Measurements from ENCODE around the gene KIF21A. TPM values are rescaled to one million over a fixed set of nuclear protein-coding genes. Genes with fewer than 3 reads are reported as not detected.

KIF21A gene
- total RNA-seq, 1 donor from 2014 or later, result 1.3 TPM

GRCh38 chr12:39420043-39420442, 22.9 kb downstream of the KIF21A start:
- Histone ChIP-seq H3K27ac (no peak overlapping the region), H3K36me3 (no peaks in the 10 kb centered on the region), H3K4me3 (no peak overlapping the region), H3K9me3 (no peaks in the 10 kb centered on the region), H3K27me3 (no peaks in the 10 kb centered on the region), H3K4me1 (no peaks in the 10 kb centered on the region)
- intact Hi-C loops (cut with DNase I), result no loop called here
- no peak for TF ChIP-seq CTCF (IDR thresholded peaks at IDR 0.05)
- no peak for DNase-seq (ENCODE audit: low spot score in 2 of 2)

- intact Hi-C loops (cut with DNase I), result no loop called here
- H3K36me3 ChIP-seq, result no peaks in the 10 kb centered on the region
- no peaks in the 10 kb centered on the region for H3K4me1 ChIP-seq
- no peak for TF ChIP-seq CTCF (IDR thresholded peaks at IDR 0.05)
- H3K27me3 ChIP-seq, result no peaks in the 10 kb centered on the region
- H3K27ac ChIP-seq, result no peak overlapping the region
- DNase-seq (ENCODE audit: low spot score in 2 of 2), result no peak
- H3K4me3 ChIP-seq, result no peak overlapping the region
- no peaks in the 10 kb centered on the region for H3K9me3 ChIP-seq
Measured at GRCh38 chr12:39419471-39419870, 23.4 kb downstream of the KIF21A start.

- Histone ChIP-seq H3K27me3 (no peaks in the 10 kb centered on the region), H3K36me3 (no peaks in the 10 kb centered on the region), H3K9me3 (no peaks in the 10 kb centered on the region), H3K27ac (no peak overlapping the region), H3K4me3 (no peak overlapping the region), H3K4me1 (no peaks in the 10 kb centered on the region)
- intact Hi-C loops (cut with DNase I), result no loop called here
- no peak for TF ChIP-seq CTCF (IDR thresholded peaks at IDR 0.05)
- no peak for DNase-seq (ENCODE audit: low spot score in 2 of 2)
Measured at GRCh38 chr12:39417916-39418315, 25.0 kb downstream of the KIF21A start.

- peaks cover 0 to 5% of the 10 kb centered on the region in 2 donors for H3K36me3 ChIP-seq
- H3K27me3 ChIP-seq, result no peaks in the 10 kb centered on the region
- no peaks in the 10 kb centered on the region for H3K4me1 ChIP-seq
- no peaks in the 10 kb centered on the region for H3K9me3 ChIP-seq
- H3K4me3 ChIP-seq, result no peak overlapping the region
- TF ChIP-seq CTCF (IDR thresholded peaks at IDR 0.05), result no peak
- intact Hi-C loops (cut with DNase I), result no loop called here
- H3K27ac ChIP-seq, result no peak overlapping the region
- DNase-seq (ENCODE audit: low spot score in 2 of 2), result no peak
Measured at GRCh38 chr12:39413836-39414771, 28.8 kb downstream of the KIF21A start.

GRCh38 chr12:39412210-39412609, 30.7 kb downstream of the KIF21A start:
- H3K27ac ChIP-seq, result no peak overlapping the region
- intact Hi-C loops (cut with DNase I), result no loop called here

More at GRCh38 chr12:39412210-39412609, 30.7 kb downstream of the KIF21A start:
- DNase-seq (ENCODE audit: low spot score in 2 of 2), result no peak
- peaks cover 0 to 5% of the 10 kb centered on the region in 2 donors for H3K36me3 ChIP-seq
- H3K27me3 ChIP-seq, result no peaks in the 10 kb centered on the region
- TF ChIP-seq CTCF (IDR thresholded peaks at IDR 0.05), result no peak
- H3K9me3 ChIP-seq, result no peaks in the 10 kb centered on the region
- H3K4me1 ChIP-seq, result no peaks in the 10 kb centered on the region
- H3K4me3 ChIP-seq, result no peak overlapping the region

Data from ascending aorta (tissue), 2 donors.